Measurements from ENCODE around the gene MAPK13. TPM values are rescaled to one million over a fixed set of nuclear protein-coding genes. Genes with fewer than 3 reads are reported as not detected.
"Not testable (repeated sequence)": the region's sequence is repeated elsewhere in the genome, so short reads cannot be mapped to it uniquely, and the experiment has no call there.

The MAPK13 gene
- total RNA-seq: 1 to 10 TPM; 1.4 to 8.4 (median 3.1) TPM

DNA sequence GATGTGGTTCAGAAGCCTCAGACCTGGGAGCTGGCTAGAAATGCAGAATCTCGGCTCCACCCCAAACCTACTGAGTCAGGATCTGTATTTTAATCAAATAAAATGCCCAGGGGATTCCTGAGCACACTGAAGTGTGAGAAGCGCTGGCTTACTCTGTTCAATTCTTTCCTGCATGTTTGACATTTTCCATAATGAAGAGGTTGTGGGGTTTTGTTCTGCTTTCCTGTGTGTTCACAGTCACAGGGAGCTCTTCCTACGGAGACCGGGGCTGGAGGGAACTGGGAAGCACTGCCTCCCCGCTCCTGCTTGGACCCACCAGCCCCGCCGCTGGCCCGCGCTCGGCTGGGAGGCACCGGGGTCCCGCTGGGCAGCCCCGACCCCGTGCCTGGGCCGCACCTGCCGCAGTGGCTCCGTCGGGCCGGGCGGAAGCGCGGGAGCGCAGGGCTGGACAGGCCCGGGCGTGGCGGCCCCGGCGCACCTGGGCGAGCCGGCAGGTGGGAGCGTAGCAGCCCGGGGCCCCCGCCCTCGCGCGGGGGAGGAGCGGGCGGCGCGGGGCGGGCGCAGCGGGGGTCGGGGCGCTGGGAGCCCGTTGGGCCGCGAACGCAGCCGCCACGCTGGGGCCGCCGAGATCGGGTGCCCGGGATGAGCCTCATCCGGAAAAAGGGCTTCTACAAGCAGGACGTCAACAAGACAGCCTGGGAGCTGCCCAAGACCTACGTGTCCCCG, at the start of gene MAPK13:
Gene MAPK13, plus strand, starts transcription at position 573 of the 726 bp plus-strand sequence. Its CDS starts 70 bp downstream, at position 643.
- H3K4me3 ChIP-seq: peak within 1 kb of the TSS; percentile 16 to 51
- TF ChIP-seq EP300 (IDR thresholded peaks at IDR 0.05): no peak
- TF ChIP-seq, protein P1, sequence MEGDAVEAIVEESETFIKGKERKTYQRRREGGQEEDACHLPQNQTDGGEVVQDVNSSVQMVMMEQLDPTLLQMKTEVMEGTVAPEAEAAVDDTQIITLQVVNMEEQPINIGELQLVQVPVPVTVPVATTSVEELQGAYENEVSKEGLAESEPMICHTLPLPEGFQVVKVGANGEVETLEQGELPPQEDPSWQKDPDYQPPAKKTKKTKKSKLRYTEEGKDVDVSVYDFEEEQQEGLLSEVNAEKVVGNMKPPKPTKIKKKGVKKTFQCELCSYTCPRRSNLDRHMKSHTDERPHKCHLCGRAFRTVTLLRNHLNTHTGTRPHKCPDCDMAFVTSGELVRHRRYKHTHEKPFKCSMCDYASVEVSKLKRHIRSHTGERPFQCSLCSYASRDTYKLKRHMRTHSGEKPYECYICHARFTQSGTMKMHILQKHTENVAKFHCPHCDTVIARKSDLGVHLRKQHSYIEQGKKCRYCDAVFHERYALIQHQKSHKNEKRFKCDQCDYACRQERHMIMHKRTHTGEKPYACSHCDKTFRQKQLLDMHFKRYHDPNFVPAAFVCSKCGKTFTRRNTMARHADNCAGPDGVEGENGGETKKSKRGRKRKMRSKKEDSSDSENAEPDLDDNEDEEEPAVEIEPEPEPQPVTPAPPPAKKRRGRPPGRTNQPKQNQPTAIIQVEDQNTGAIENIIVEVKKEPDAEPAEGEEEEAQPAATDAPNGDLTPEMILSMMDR (IDR thresholded peaks at IDR 0.05): no peak
- no peak for TF ChIP-seq POLR2A (IDR thresholded peaks at IDR 0.05)
- no peak for TF ChIP-seq POLR2AphosphoS5 (IDR thresholded peaks at IDR 0.05)
- WGBS, 2 donors (ENCODE audit: low coverage in 1 of 2): 54 to 56% methylated on average over 1 to 2 of the region's 59 CpGs
- H3K36me3 ChIP-seq: no peaks in the 10 kb centered on the region
- peaks cover 0 to 30% (median 16%) of the 10 kb centered on the region in 3 donors for H3K4me1 ChIP-seq
- ATAC-seq: peak; percentile 14
- no peaks in the 10 kb centered on the region for H3K9me3 ChIP-seq
- H3K27me3 ChIP-seq: peaks cover 49% of the 10 kb centered on the region
- H3K27ac ChIP-seq: peak within 1 kb of the TSS in 2 of 4 donors; percentile 45 to 54

DNA sequence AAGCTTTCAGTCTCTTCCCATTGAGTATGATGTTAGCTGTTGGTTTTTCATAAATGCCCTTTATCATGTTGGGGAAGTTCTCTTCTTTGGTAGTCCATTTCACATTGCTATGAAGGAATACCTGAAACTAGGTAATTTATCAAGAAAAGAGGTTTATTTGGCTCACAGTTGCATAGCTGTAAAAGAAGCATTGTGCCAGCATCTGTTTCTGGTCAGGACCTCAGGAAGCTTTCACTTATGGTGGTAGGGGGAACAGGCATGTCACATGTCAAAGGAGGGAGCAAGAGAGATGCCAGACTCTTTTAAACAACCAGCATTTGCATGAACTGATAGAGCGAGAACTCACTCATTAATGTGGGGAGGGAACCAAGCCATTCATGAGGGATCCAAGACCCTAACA, 48.0 kb upstream of the MAPK13 start:
- TF ChIP-seq, protein P1 (IDR thresholded peaks at IDR 0.05): no peak
- no peak for TF ChIP-seq EP300 (IDR thresholded peaks at IDR 0.05)
- TF ChIP-seq POLR2AphosphoS5 (IDR thresholded peaks at IDR 0.05): no peak
- TF ChIP-seq POLR2A (IDR thresholded peaks at IDR 0.05): no peak
- Histone ChIP-seq H3K4me1 (peaks cover 0 to 19% (median 0%) of the 10 kb centered on the region in 3 donors), H3K27ac (no peak overlapping the region), H3K4me3 (no peak overlapping the region), H3K36me3 (peaks cover 0 to 62% of the 10 kb centered on the region in 2 donors), H3K9me3 (no peaks in the 10 kb centered on the region), H3K27me3 (no peaks in the 10 kb centered on the region)
- WGBS, 2 donors (ENCODE audit: low coverage in 1 of 2): 71 to 100% methylated on average over 1 of the region's 1 CpG
- no peak for ATAC-seq

DNA sequence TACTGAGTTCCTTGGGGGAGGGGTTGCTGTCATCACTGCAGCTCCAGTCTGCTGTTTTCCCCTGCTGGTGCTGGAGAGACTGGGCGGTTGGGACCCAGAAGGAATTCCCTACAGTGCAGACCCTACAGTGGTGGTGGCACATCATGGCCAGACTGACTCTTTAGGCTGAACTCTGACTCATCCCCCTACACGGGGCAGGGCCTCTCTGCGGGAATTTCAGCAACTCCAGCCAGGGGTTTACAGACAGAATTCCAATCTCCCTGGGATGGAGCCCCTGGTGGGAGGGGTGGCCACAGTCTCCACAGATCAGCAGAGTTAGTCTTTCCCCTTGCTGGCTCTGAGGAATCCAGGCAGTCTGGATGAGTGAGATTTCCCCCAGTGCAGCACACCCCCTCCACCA, 46.9 kb upstream of the MAPK13 start:
- H3K27ac ChIP-seq: no peak overlapping the region
- WGBS, 2 donors (ENCODE audit: low coverage in 1 of 2): no CpG with 5 or more reads among the region's 3 CpGs
- ATAC-seq: no peak

DNA sequence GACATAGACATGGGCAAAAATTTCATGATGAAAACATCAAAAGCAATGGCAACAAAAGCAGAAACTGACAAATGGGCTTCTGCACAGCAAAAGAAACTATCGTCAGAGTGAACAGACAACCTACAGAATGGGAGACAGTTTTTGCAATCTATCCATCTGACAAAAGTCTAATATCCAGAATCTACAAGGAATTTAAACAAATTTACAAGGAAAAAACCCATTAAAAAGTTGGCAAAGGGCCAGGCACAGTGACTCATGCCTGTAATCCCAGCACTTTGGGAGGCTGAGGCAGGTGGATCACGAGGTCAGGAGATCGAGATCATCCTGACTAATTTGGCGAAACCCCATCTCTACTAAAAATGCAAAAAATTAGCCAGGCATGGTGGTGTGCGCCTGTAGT, 42.1 kb upstream of the MAPK13 start:
- ATAC-seq, H3K27me3 ChIP-seq: not testable (repeated sequence)
- 89 to 94% methylated on average over 3 to 5 of the region's 5 CpGs for WGBS, 2 donors (ENCODE audit: low coverage in 1 of 2)

More for the DNA sequence above, 46.9 kb upstream of the MAPK13 start:
- Histone ChIP-seq H3K27me3 (no peaks in the 10 kb centered on the region), H3K4me3 (no peak overlapping the region), H3K9me3 (no peaks in the 10 kb centered on the region), H3K36me3 (peaks cover 0 to 62% of the 10 kb centered on the region in 2 donors), H3K4me1 (peaks cover 0 to 7% (median 0%) of the 10 kb centered on the region in 3 donors)
- TF ChIP-seq EP300 (IDR thresholded peaks at IDR 0.05): no peak
- TF ChIP-seq POLR2AphosphoS5 (IDR thresholded peaks at IDR 0.05): no peak
- TF ChIP-seq, protein P1 (IDR thresholded peaks at IDR 0.05): no peak
- TF ChIP-seq POLR2A (IDR thresholded peaks at IDR 0.05): no peak

DNA sequence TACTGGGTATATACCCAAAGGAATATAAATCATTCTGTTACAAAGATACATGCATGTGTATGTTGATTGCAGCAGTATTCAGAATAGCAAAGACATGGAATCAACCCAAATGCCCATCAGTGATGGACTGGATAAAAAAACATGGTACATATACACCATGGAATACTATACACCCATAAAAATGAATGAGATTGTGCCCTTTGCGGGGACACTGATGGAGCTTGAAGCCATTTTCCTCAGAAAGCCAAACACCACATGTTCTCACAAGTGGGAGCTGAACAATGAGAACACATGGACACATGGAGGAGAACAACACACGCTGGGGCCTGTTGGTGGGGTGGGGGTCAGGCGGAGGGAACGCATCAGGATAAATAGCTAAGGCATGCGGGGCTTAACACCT, 41.3 kb upstream of the MAPK13 start:
- TF ChIP-seq, protein P1 (IDR thresholded peaks at IDR 0.05): no peak
- TF ChIP-seq POLR2A (IDR thresholded peaks at IDR 0.05): no peak
- no peak for TF ChIP-seq POLR2AphosphoS5 (IDR thresholded peaks at IDR 0.05)
- TF ChIP-seq EP300 (IDR thresholded peaks at IDR 0.05): no peak
- ATAC-seq: no peak
- 87 to 96% methylated on average over 4 to 5 of the region's 5 CpGs for WGBS, 2 donors (ENCODE audit: low coverage in 1 of 2)
- no peaks in the 10 kb centered on the region for H3K27me3 ChIP-seq
- H3K4me3 ChIP-seq: no peak overlapping the region
- no peak overlapping the region for H3K27ac ChIP-seq
- peaks cover 0 to 38% of the 10 kb centered on the region in 2 donors for H3K36me3 ChIP-seq
- H3K9me3 ChIP-seq: no peaks in the 10 kb centered on the region
- H3K4me1 ChIP-seq: no peaks in the 10 kb centered on the region

More for the DNA sequence above, 42.1 kb upstream of the MAPK13 start:
- not testable (repeated sequence) for H3K9me3 ChIP-seq, H3K27ac ChIP-seq, H3K4me3 ChIP-seq, H3K4me1 ChIP-seq
- H3K36me3 ChIP-seq: peaks cover 0 to 44% of the 10 kb centered on the region in 2 donors
